Activated CD4-positive, alpha-beta T cell treated with anti-CD3 and anti-CD28 coated beads for 36 hours (primary cell): Measurements from ENCODE around the gene CTBP1. TPM values are rescaled to one million over a fixed set of nuclear protein-coding genes. Genes with fewer than 3 reads are reported as not detected.
"Not testable (repeated sequence)": the region's sequence is repeated elsewhere in the genome, so short reads cannot be mapped to it uniquely, and the experiment has no call there.

Experiments used
- ATAC-seq: fragments of 200-7000 bp; cut with Tn5 transposase; one replicate; pipeline ENCODE4 v1.10.0; 2021; ENCODE audit warnings: mild to moderate bottlenecking, moderate library complexity
- CTCF ChIA-PET: fragments of 350-600 bp; sonication (Branson Sonifier 250); formaldehyde crosslinking; loops from one replicate; lab custom pipeline; 2021; ENCODE audit warnings: antibody characterized with exemption; lab: Charles Lee
- POLR2A ChIA-PET: fragments of 350-600 bp; sonication (Branson Sonifier 250); formaldehyde crosslinking; loops from one replicate; lab custom pipeline; 2021; ENCODE audit warnings: antibody characterized with exemption, inconsistent platforms; lab: Charles Lee
- DNase-seq: peaks from one replicate; pipeline ENCODE4 v3.0.0-alpha.2; 2020
- H3K27ac Mint-ChIP-seq: one replicate; pipeline ENCODE4 v1.8.0; 2021; ENCODE audit warnings: mixed read lengths
- H3K27me3 Mint-ChIP-seq: one replicate; pipeline ENCODE4 v1.8.0; 2021; ENCODE audit warnings: mixed read lengths
- H3K36me3 Mint-ChIP-seq: one replicate; pipeline ENCODE4 v1.8.0; 2021; ENCODE audit warnings: low read depth, mixed read lengths
- H3K4me1 Mint-ChIP-seq: one replicate; pipeline ENCODE4 v1.8.0; 2021; ENCODE audit warnings: mixed read lengths
- H3K4me3 Mint-ChIP-seq: one replicate; pipeline ENCODE4 v1.8.0; 2021; ENCODE audit warnings: mild to moderate bottlenecking, moderate library complexity, mixed read lengths
- H3K9me3 Mint-ChIP-seq: one replicate; pipeline ENCODE4 v1.8.0; 2021; ENCODE audit warnings: low read depth, mixed read lengths
- intact Hi-C, 2 experiments: fragments of 100-400 bp; cut with DNase I in 1 of 2; cut with micrococcal nuclease in 1 of 2; formaldehyde crosslinking; loops; one replicate each; pipeline versions ENCODE4 v1.14.2 to v1.15.1; 2022 to 2024; cut with DNase I, micrococcal nuclease
- total RNA-seq, 2 experiments: library from RNA; stranded (reverse); gene quantifications; one replicate each; pipeline ENCODE4 v1.2.3, GENCODE V29; 2021

The CTBP1 gene
- total RNA-seq, 2 experiments from 2014 or later = 152 to 177 TPM

GRCh38 chr4:1243451-1244080, 5.4 kb downstream of the CTBP1 start:
- Mint-ChIP-seq H3K36me3 (peaks cover 20% of the 10 kb centered on the region), H3K27me3 (no peaks in the 10 kb centered on the region), H3K27ac (no peak overlapping the region), H3K9me3 (no peaks in the 10 kb centered on the region), H3K4me1 (peaks cover 47% of the 10 kb centered on the region), H3K4me3 (no peak overlapping the region)
- ChIA-PET CTCF (interaction anchor here (0.8 kb wide), 1 partner anchor 25 kb away, joined by 3 read pairs; no protein-coding TSS in a partner anchor), POLR2A (no interaction called here)
- intact Hi-C loops = no loop called here
- DNase-seq = no peak
- no peak for ATAC-seq

DNA sequence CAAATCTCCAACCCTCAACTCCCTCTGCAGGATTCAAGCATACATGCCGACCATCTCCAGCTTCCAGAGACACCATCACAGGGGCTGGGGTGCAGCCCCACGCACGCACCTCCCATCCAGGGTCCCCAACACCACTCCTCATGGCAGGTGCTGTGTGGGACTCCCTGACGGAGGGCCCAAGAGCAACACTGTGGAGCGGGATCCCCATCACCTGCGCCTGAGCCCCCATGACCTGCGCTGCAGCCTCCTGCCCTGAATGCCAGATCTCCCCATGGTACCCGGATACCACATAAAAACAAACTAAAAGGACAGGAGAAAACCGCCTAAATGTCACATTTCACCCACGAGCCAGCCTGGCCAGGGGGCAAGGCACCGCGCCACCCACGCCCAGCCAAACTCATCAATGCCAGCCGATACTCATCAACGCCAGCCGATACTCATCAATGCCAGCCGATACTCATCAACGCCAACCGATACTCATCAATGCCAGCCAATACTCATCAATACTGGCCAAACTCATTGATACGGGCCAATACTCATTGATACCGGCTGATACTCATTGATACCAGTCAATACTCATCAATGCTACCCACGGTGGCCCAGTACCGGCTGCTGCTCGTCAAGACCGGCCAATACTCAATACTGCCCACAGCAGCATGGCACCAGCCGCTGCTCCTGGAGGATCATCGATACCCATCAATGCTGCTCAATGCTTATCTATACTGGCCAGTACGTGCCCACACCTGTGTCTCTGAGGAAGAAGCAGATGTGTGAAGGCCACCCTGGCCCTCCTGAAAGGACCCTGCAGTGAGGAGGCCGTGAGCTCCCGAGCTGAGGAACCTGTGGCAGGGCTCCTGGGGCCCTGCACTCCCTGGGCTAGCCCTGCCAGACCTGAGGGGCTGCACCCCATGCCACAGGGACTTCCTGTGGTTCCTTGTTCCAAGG, 6.2 kb downstream of the CTBP1 start:
- ChIA-PET CTCF (interaction anchor here (1.0 to 1.4 kb wide), 2 partner anchors 25 to 26 kb away, joined by 3 read pairs; no protein-coding TSS in a partner anchor), POLR2A (no interaction called here)
- Mint-ChIP-seq H3K9me3 (no peaks in the 10 kb centered on the region), H3K4me1 (peaks cover 47% of the 10 kb centered on the region), H3K36me3 (peaks cover 24% of the 10 kb centered on the region), H3K27ac (peak overlapping the region; percentile 63), H3K27me3 (no peaks in the 10 kb centered on the region), H3K4me3 (no peak overlapping the region)
- DNase-seq (no peak), ATAC-seq (no peak)
- intact Hi-C loops = no loop called here

- CTCF ChIA-PET = interaction anchor here (1.0 to 1.4 kb wide), 2 partner anchors 25 to 26 kb away, joined by 3 read pairs; no protein-coding TSS in a partner anchor
- Mint-ChIP-seq H3K27ac (no peak overlapping the region), H3K27me3 (no peaks in the 10 kb centered on the region), H3K9me3 (no peaks in the 10 kb centered on the region), H3K4me3 (no peak overlapping the region), H3K36me3 (peaks cover 19% of the 10 kb centered on the region), H3K4me1 (peaks cover 45% of the 10 kb centered on the region)
- intact Hi-C loops = no loop called here
- ATAC-seq (no peak), DNase-seq (no peak)
- POLR2A ChIA-PET = no interaction called here
These were observed 6.9 kb downstream of the CTBP1 start for GRCh38 chr4:1241936-1242505.

- no peak for ATAC-seq
- Mint-ChIP-seq H3K36me3 (peaks cover 16% of the 10 kb centered on the region), H3K9me3 (no peaks in the 10 kb centered on the region), H3K27me3 (no peaks in the 10 kb centered on the region), H3K27ac (no peak overlapping the region), H3K4me3 (no peak overlapping the region), H3K4me1 (peaks cover 40% of the 10 kb centered on the region)
- ChIA-PET CTCF (interaction anchor here (1.0 to 1.4 kb wide), 2 partner anchors 24 to 27 kb away, joined by 3 read pairs; no protein-coding TSS in a partner anchor), POLR2A (no interaction called here)
- no peak for DNase-seq
- intact Hi-C loops = no loop called here
These were observed 7.4 kb downstream of the CTBP1 start for GRCh38 chr4:1241466-1241935.

DNA sequence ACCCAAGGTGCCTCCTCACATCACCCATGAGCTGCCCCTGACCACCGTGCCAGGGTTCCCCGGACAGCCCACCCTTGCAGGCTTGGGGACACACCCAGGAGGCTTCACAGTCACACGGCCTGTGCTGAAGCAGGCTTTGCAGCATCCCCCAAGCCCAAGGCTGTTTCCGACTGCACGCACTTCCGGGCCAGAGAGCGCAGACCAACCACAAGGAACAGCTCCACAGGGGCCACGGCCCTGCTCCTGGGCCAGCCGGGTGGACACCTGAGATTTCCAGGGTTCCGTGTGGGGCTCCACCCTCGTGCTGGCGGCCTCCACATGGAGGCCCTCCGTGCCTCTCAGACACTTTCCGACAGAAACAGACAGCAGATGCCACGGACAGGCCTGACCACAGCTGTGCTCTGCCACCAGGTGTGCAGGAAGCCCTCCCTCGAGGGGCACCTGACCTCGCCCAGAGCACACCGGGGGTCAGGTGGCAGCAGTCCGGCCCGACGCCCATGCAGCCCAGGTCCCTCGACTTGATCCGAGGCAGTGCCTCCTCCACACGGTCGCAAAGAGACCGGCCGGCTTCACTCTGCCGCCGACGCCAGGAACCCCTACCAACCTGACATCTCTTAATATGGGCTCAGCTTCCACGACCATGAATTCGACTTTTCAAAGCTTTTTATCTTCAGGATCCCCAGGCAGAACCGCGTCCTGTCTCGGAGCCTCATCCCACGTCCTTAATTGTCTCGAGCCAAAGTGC, 8.0 kb downstream of the CTBP1 start:
- CTCF ChIA-PET = no interaction called here
- ATAC-seq (no peak), DNase-seq (no peak)
- Mint-ChIP-seq H3K36me3 (peaks cover 18% of the 10 kb centered on the region), H3K27me3 (no peaks in the 10 kb centered on the region), H3K9me3 (no peaks in the 10 kb centered on the region), H3K4me3 (no peak overlapping the region), H3K4me1 (peaks cover 34% of the 10 kb centered on the region), H3K27ac (no peak overlapping the region)
- intact Hi-C loops = no loop called here
- POLR2A ChIA-PET = no interaction called here

DNA sequence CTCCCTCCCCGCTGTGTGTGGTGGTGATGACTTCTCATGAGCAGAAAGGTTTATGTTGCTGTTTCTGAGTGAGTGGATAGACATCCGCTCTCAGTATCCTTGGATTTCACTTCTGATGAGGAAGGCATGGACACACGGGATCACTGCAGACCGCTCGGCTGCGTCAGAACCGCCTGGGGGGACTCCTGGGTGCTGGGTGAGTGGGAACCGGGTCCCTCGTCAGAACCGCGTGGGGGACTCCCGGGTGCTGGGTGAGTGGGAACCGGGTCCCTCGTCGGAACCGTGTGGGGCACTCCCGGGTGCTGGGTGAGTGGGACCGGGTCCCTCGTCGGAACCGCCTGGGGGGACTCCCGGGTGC, 9.0 kb downstream of the CTBP1 start:
- POLR2A ChIA-PET = no interaction called here
- no peak overlapping the region for H3K27ac Mint-ChIP-seq
- ATAC-seq = no peak

DNA sequence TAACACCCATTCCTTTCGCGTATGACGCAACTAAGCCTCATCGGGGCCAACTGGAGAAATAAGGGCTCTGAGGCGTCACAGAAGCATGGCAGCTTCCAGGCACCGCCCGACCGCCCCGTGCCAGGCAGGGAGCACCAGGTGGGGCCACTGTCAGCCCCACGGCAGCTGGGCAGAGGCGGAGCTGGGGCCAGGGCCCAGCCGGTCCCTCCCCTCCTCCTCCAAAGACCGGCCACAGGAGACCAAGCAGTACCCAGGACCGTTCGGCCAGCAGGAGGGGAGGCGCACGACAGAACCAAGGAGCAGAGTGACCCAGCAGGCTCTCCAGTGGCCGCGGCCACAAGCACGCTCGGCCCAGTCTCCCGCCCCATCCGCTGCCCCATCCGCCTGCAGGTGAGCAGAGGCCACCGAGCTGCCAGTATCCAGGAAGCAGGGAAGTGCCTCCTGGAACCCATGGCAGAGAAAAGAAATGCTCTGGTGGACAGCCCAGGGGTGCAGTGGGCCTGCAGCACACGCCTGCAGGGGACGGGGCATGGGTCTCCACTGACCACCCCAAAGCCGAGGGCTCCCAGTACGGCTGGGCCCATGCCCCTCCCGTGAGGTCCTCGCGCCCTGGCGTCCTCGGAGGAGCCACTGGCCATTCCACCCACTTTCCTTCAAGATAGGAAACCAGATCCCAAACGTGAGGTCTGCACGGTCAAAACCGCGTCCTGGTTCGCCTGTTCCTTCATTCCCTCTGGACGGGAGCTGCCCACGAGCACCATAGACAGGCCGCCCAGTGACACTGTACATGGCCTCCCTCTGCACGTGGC, 9.6 kb downstream of the CTBP1 start:
- Mint-ChIP-seq H3K4me3 (no peak overlapping the region), H3K27me3 (no peaks in the 10 kb centered on the region), H3K36me3 (peaks cover 28% of the 10 kb centered on the region), H3K4me1 (peaks cover 19% of the 10 kb centered on the region), H3K27ac (no peak overlapping the region), H3K9me3 (no peaks in the 10 kb centered on the region)
- intact Hi-C loops = no loop called here
- DNase-seq (no peak), ATAC-seq (no peak)
- CTCF ChIA-PET = interaction anchor here (1.2 kb wide), 1 partner anchor 108 kb away, joined by 3 read pairs; no protein-coding TSS in a partner anchor
- POLR2A ChIA-PET = interaction anchor here (0.7 kb wide), 1 partner anchor 28 kb away, joined by 4 read pairs; no protein-coding TSS in a partner anchor

More for the DNA sequence above, 9.0 kb downstream of the CTBP1 start:
- no peak overlapping the region for H3K4me3 Mint-ChIP-seq
- H3K4me1 Mint-ChIP-seq = peaks cover 25% of the 10 kb centered on the region
- DNase-seq = no peak
- CTCF ChIA-PET = no interaction called here
- no peaks in the 10 kb centered on the region for H3K9me3 Mint-ChIP-seq
- H3K27me3 Mint-ChIP-seq = no peaks in the 10 kb centered on the region
- peaks cover 25% of the 10 kb centered on the region for H3K36me3 Mint-ChIP-seq
- intact Hi-C loops = no loop called here

DNA sequence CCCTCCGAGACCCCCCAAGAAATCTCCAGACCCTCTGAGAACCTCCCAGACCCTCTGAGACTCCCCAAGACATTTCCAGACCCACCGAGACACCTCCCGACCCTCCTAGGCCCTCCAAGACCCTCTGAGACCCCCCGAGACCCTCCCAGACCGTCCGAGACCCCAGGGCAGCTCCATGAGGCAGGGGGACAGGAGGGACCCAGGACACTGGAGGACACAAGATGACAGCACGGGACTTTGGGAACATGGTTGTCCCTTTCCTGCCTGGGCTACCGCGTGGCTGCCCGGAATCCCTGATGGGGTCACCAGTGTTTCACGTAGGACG, 10.3 kb downstream of the CTBP1 start:
- ChIA-PET POLR2A (interaction anchor here (0.7 kb wide), 2 partner anchors 9 to 29 kb away, joined by 3 to 4 read pairs; no protein-coding TSS in a partner anchor), CTCF (interaction anchor here (1.2 kb wide), 1 partner anchor 107 kb away, joined by 3 read pairs; no protein-coding TSS in a partner anchor)
- Mint-ChIP-seq H3K9me3 (no peaks in the 10 kb centered on the region), H3K36me3 (peaks cover 31% of the 10 kb centered on the region), H3K27me3 (no peaks in the 10 kb centered on the region), H3K27ac (no peak overlapping the region), H3K4me3 (no peak overlapping the region), H3K4me1 (peaks cover 12% of the 10 kb centered on the region)
- DNase-seq (no peak), ATAC-seq (no peak)
- intact Hi-C loops = no loop called here

- ATAC-seq = no peak
- Mint-ChIP-seq H3K4me3 (no peak overlapping the region), H3K27me3 (no peaks in the 10 kb centered on the region), H3K4me1 (peaks cover 8% of the 10 kb centered on the region), H3K27ac (no peak overlapping the region), H3K36me3 (peaks cover 33% of the 10 kb centered on the region), H3K9me3 (no peaks in the 10 kb centered on the region)
- intact Hi-C loops = no loop called here
- DNase-seq = no peak
- POLR2A ChIA-PET = interaction anchor here (0.7 kb wide), 2 partner anchors 10 to 29 kb away, joined by 3 to 4 read pairs; no protein-coding TSS in a partner anchor
- CTCF ChIA-PET = interaction anchor here (1.2 kb wide), 1 partner anchor 107 kb away, joined by 3 read pairs; no protein-coding TSS in a partner anchor
These were observed 10.8 kb downstream of the CTBP1 start for GRCh38 chr4:1237981-1238675.

- H3K9me3 Mint-ChIP-seq, intact Hi-C loops, ATAC-seq, H3K27me3 Mint-ChIP-seq, POLR2A ChIA-PET, H3K27ac Mint-ChIP-seq, H3K4me1 Mint-ChIP-seq, CTCF ChIA-PET, H3K4me3 Mint-ChIP-seq, DNase-seq: not testable (repeated sequence)
- peaks cover 33% of the 10 kb centered on the region for H3K36me3 Mint-ChIP-seq
These were observed 11.7 kb downstream of the CTBP1 start for GRCh38 chr4:1237261-1237660.
